GM23248 (cell line): Measurements from ENCODE around the gene FOLR1. TPM values are rescaled to one million over a fixed set of nuclear protein-coding genes. Genes with fewer than 3 reads are reported as not detected.
"Not testable (repeated sequence)": the region's sequence is repeated elsewhere in the genome, so short reads cannot be mapped to it uniquely, and the experiment has no call there.

Source experiments
- DNase-seq: peaks from one replicate; pipeline ENCODE4 v3.0.0-alpha.2; 2015
- H2AFZ ChIP-seq: fragments of 200-600 bp; sonication (generic); 2 replicates; pipeline ENCODE4 v1.6.1; 2016; ENCODE audit warnings: antibody characterized with exemption
- H3F3A ChIP-seq: fragments of 200-600 bp; sonication (generic); 2 replicates; pipeline ENCODE4 v1.6.1; 2016; ENCODE audit warnings: mild to moderate bottlenecking, antibody characterized with exemption, mixed run types; ENCODE audit not compliant: insufficient read depth
- H3K27ac ChIP-seq: fragments of 200-600 bp; sonication (generic); 2 replicates; pipeline ENCODE4 v1.5.1; 2016; ENCODE audit warnings: mild to moderate bottlenecking
- H3K27me3 ChIP-seq: fragments of 200-600 bp; sonication (generic); replicated peaks from 2 replicates; pipeline ENCODE4 v1.6.1; 2016; ENCODE audit warnings: mild to moderate bottlenecking; ENCODE audit not compliant: insufficient read depth
- H3K36me3 ChIP-seq: fragments of 200-600 bp; sonication (generic); 2 replicates; pipeline ENCODE4 v1.6.1; 2016; ENCODE audit warnings: low read depth, mild to moderate bottlenecking
- H3K4me1 ChIP-seq: fragments of 200-600 bp; sonication (generic); 2 replicates; pipeline ENCODE4 v1.6.1; 2016; ENCODE audit warnings: mild to moderate bottlenecking; ENCODE audit not compliant: insufficient read depth
- H3K4me2 ChIP-seq: fragments of 200-600 bp; sonication (generic); one replicate; pipeline ENCODE4 v1.6.1; 2016; ENCODE audit warnings: mild to moderate bottlenecking; ENCODE audit not compliant: unreplicated experiment
- H3K4me3 ChIP-seq: fragments of 200-600 bp; sonication (generic); 2 replicates; pipeline ENCODE4 v1.5.1; 2016; ENCODE audit warnings: mild to moderate bottlenecking
- H3K79me2 ChIP-seq: fragments of 200-600 bp; sonication (generic); 2 replicates; pipeline ENCODE4 v1.6.1; 2016; ENCODE audit warnings: mild to moderate bottlenecking; ENCODE audit not compliant: insufficient read depth
- H3K9ac ChIP-seq: fragments of 200-600 bp; sonication (generic); 2 replicates; pipeline ENCODE4 v1.6.1; 2016; ENCODE audit warnings: mild to moderate bottlenecking
- H3K9me2 ChIP-seq: fragments of 200-600 bp; sonication (generic); 2 replicates; pipeline ENCODE4 v1.6.1; 2016; ENCODE audit warnings: mixed run types, mild to moderate bottlenecking, moderate library complexity; ENCODE audit not compliant: insufficient read depth
- H3K9me3 ChIP-seq: fragments of 200-600 bp; sonication (generic); one replicate; pipeline ENCODE4 v1.6.1; 2017; ENCODE audit warnings: low read depth
- H4K20me1 ChIP-seq: fragments of 200-600 bp; sonication (generic); 2 replicates; pipeline ENCODE4 v1.6.0; 2016; ENCODE audit not compliant: insufficient read depth
- EZH2 ChIP-seq: fragments of 200-600 bp; sonication (generic); IDR thresholded peaks from 2 replicates; pipeline ENCODE4 v1.6.1; 2018; ENCODE audit warnings: antibody characterized with exemption, mild to moderate bottlenecking; ENCODE audit not compliant: insufficient read depth, poor library complexity, severe bottlenecking
- EZH2phosphoT487 ChIP-seq: fragments of 200-600 bp; sonication (generic); IDR thresholded peaks from 2 replicates; pipeline ENCODE4 v1.6.1; 2018; ENCODE audit warnings: antibody characterized with exemption, moderate library complexity, mild to moderate bottlenecking, low read depth; ENCODE audit not compliant: insufficient read depth
- WGBS, 2 experiments: methylation state at CpG; one replicate each; pipeline ENCODE4 v1.1.6; 2015 to 2017; ENCODE audit warnings: low lambda C conversion rate in 2 of 2, low coverage in 1 of 2; ENCODE audit errors: missing lambda C conversion rate in 2 of 2; 5-methylcytosine and 5-hydroxymethylcytosine counted together
- in situ Hi-C: fragments of 300-500 bp; cut with MboI; formaldehyde crosslinking; loops from 2 replicates; pipeline ENCODE4 v1.15.0; 2020
- polyA plus RNA-seq: library from polyadenylated mRNA; unstranded; fragments of >200 nt; fragmentation: Nextera tagmentation; extraction: Ambion mirVana; gene quantifications from 2 replicates; pipeline ENCODE4 v1.2.1, GENCODE V29; 2016
- total RNA-seq: library from RNA; depleted of rRNA; stranded (reverse); fragments of >200 nt; shearing (Covaris generic); gene quantifications from 2 replicates; pipeline ENCODE4 v1.2.3, GENCODE V29; 2014

Gene FOLR1
- total and polyA plus RNA-seq, 2 experiments from 2014 or later, result 0.24 TPM; not detected in 1

DNA sequence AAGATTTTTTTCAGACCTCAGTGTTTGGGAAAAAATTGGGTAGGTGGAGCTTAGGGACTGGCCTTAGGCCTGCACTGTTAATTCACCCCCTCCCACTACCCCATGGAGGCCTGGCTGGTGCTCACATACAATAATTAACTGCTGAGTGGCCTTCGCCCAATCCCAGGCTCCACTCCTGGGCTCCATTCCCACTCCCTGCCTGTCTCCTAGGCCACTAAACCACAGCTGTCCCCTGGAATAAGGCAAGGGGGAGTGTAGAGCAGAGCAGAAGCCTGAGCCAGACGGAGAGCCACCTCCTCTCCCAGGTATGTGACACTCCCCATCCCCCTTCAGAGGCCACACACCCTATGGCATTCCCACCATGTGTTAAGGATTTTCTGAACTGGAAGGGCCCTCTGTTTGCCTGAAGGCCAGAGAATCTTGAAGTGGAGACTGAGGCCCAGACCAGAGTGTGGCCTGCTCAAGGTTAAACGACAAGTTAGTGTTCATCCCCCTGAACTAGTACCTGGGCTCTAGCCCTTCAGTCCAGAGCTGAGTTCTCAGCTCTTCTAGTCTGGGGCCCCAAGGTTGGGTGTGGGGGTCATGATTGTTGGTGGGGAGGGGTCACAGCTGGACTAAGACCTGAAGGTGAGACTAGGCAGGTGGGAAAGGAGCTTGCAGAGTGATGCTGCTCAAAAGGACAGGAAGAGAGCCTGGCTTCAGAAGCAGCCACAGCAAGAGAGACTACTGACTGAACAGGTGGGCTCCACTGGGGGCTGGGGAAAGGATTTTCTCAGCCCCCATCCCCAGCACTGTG lies 2.3 kb upstream of the FOLR1 start:
- no peaks in the 10 kb centered on the region for H3K4me1 ChIP-seq
- no peak overlapping the region for H2AFZ ChIP-seq
- H3F3A ChIP-seq, result no peaks in the 10 kb centered on the region
- no peak overlapping the region for H3K9ac ChIP-seq
- WGBS, 2 experiments, result 62 to 67% methylated on average over 3 of the region's 3 CpGs
- H3K36me3 ChIP-seq, result no peaks in the 10 kb centered on the region
- H3K27ac ChIP-seq, result no peak overlapping the region
- H3K9me3 ChIP-seq, result no peaks in the 10 kb centered on the region
- no peak for DNase-seq
- no peak overlapping the region for H3K4me2 ChIP-seq
- H4K20me1 ChIP-seq, result no peaks in the 10 kb centered on the region
- no peaks in the 10 kb centered on the region for H3K79me2 ChIP-seq
- no peak overlapping the region for H3K4me3 ChIP-seq
- in situ Hi-C loops, result no loop called here
- no peak for TF ChIP-seq EZH2
- no peak for TF ChIP-seq EZH2phosphoT487
- H3K27me3 ChIP-seq, result no peaks in the 10 kb centered on the region
- no peaks in the 10 kb centered on the region for H3K9me2 ChIP-seq

DNA sequence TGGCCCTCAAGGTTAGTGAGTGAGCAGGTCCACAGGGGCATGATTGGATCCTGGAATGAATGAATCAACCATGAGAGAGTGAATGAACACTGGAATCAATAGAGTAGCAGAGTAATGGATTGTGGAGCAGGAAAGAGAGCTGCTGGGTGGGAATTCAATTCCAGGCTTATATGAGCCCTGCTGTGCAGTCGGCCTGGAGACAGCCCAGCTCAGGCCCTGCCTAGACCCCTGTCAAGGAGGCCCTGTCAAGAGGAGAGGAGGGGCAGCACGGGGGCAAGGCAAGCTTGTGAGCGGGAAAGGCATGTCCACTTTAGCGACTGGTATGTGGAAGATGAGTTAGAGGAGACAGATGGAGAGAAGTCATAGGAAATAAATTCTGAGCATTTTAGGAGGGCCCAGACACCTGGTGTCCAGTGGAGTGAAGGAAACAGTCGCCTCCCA lies 1.3 kb upstream of the FOLR1 start:
- H4K20me1 ChIP-seq, result no peaks in the 10 kb centered on the region
- H3K9ac ChIP-seq, result no peak overlapping the region
- H3K36me3 ChIP-seq, result no peaks in the 10 kb centered on the region
- no peaks in the 10 kb centered on the region for H3K79me2 ChIP-seq
- no peaks in the 10 kb centered on the region for H3K4me1 ChIP-seq
- no peak overlapping the region for H3K4me2 ChIP-seq
- H3K9me2 ChIP-seq, result no peaks in the 10 kb centered on the region
- in situ Hi-C loops, result no loop called here
- no peaks in the 10 kb centered on the region for H3K9me3 ChIP-seq
- no peak for TF ChIP-seq EZH2phosphoT487
- TF ChIP-seq EZH2, result no peak
- no peak overlapping the region for H2AFZ ChIP-seq
- DNase-seq, result no peak
- H3K27ac ChIP-seq, result no peak overlapping the region
- 65 to 66% methylated on average over 5 of the region's 5 CpGs for WGBS, 2 experiments
- H3F3A ChIP-seq, result no peaks in the 10 kb centered on the region
- H3K27me3 ChIP-seq, result no peaks in the 10 kb centered on the region; the same call in 1 of the 2 replicates
- no peak overlapping the region for H3K4me3 ChIP-seq

DNA sequence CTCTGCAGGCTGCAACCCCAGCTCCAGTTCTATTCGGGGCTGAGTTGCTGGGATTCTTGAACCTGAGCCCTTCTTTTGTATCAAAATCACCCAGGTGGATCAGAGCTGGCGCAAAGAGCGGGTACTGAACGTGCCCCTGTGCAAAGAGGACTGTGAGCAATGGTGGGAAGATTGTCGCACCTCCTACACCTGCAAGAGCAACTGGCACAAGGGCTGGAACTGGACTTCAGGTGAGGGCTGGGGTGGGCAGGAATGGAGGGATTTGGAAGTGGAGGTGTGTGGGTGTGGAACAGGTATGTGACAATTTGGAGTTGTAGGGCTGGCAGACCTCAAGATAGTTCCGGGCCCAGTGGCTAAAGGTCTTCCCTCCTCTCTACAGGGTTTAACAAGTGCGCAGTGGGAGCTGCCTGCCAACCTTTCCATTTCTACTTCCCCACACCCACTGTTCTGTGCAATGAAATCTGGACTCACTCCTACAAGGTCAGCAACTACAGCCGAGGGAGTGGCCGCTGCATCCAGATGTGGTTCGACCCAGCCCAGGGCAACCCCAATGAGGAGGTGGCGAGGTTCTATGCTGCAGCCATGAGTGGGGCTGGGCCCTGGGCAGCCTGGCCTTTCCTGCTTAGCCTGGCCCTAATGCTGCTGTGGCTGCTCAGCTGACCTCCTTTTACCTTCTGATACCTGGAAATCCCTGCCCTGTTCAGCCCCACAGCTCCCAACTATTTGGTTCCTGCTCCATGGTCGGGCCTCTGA lies 3.8 kb downstream of the FOLR1 start:
- Histone ChIP-seq H3K4me3 (no peak overlapping the region), H3K9me3 (no peaks in the 10 kb centered on the region), H4K20me1 (no peaks in the 10 kb centered on the region), H3K36me3 (no peaks in the 10 kb centered on the region), H3F3A (no peaks in the 10 kb centered on the region), H3K27ac (no peak overlapping the region), H3K4me2 (no peak overlapping the region), H3K9me2 (no peaks in the 10 kb centered on the region), H3K27me3 (no peaks in the 10 kb centered on the region; the same call in 1 of the 2 replicates), H3K9ac (no peak overlapping the region), H2AFZ (no peak overlapping the region), H3K79me2 (no peaks in the 10 kb centered on the region), H3K4me1 (no peaks in the 10 kb centered on the region)
- 73 to 81% methylated on average over 12 of the region's 12 CpGs for WGBS, 2 experiments
- in situ Hi-C loops, result no loop called here
- TF ChIP-seq EZH2, result no peak
- TF ChIP-seq EZH2phosphoT487, result no peak
- DNase-seq, result no peak

DNA sequence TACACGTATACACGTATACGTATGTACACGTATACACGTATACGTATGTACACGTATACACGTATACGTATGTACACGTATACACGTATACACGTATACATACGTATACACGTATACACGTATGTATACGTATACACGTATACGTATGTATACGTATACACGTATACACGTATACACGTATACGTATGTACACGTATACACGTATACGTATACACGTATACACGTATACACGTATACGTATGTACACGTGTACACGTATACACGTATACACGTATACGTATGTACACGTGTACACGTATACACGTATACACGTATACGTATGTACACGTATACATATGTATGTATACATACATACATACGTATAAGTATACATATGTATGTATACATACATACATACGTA lies 9.5 kb downstream of the FOLR1 start:
- H3K4me2 ChIP-seq, H3K27me3 ChIP-seq, H2AFZ ChIP-seq, H3F3A ChIP-seq, in situ Hi-C loops, H3K36me3 ChIP-seq, H4K20me1 ChIP-seq, DNase-seq, H3K27ac ChIP-seq, H3K4me3 ChIP-seq, H3K4me1 ChIP-seq, H3K79me2 ChIP-seq, H3K9ac ChIP-seq, H3K9me2 ChIP-seq, H3K9me3 ChIP-seq: not testable (repeated sequence)
- whole genome bisulfite sequencing, 2 experiments, result 94 to 97% methylated on average over 8 to 43 of the region's 43 CpGs
